Ectodermal cell (in vitro differentiated cells): ENCODE data around the gene PCIF1. TPM values are rescaled to one million over a fixed set of nuclear protein-coding genes. Genes with fewer than 3 reads are reported as not detected.

Source experiments
- H3K27ac ChIP-seq: 2 replicates; pipeline ENCODE4 v1.7.0; 2013; ENCODE audit warnings: mild to moderate bottlenecking, low read depth, low read length; ENCODE audit not compliant: insufficient read depth, poor library complexity, severe bottlenecking
- H3K27me3 ChIP-seq: 2 replicates; pipeline ENCODE4 v1.7.0; 2013; ENCODE audit warnings: mild to moderate bottlenecking, low read length; ENCODE audit not compliant: insufficient read depth, control insufficient read depth, poor library complexity, severe bottlenecking
- H3K36me3 ChIP-seq: one replicate; pipeline ENCODE4 v1.7.0; 2013; ENCODE audit warnings: low read length; ENCODE audit not compliant: control insufficient read depth, insufficient read depth
- H3K4me1 ChIP-seq: one replicate; pipeline ENCODE4 v1.7.0; 2013; ENCODE audit warnings: low read length; ENCODE audit not compliant: control insufficient read depth, insufficient read depth
- H3K4me3 ChIP-seq: 2 replicates; pipeline ENCODE4 v1.7.0; 2013; ENCODE audit warnings: low read depth, low read length, control low read depth; ENCODE audit not compliant: insufficient read depth
- H3K9me3 ChIP-seq: 2 replicates; pipeline ENCODE4 v1.7.0; 2013; ENCODE audit warnings: mild to moderate bottlenecking, low read length, moderate library complexity; ENCODE audit not compliant: control insufficient read depth
- WGBS, 2 experiments: methylation state at CpG; one replicate each; pipeline ENCODE4 v1.1.7; 2013; ENCODE audit warnings: missing lambda C conversion rate in 2 of 2; 5-methylcytosine and 5-hydroxymethylcytosine counted together
- polyA plus RNA-seq, 4 experiments: library from polyadenylated mRNA; stranded (reverse); fragments of 50-300 nt; gene quantifications; one replicate each; pipeline ENCODE4 v1.2.3, GENCODE V29; 2013

Gene PCIF1
- 38.1 TPM for polyA plus RNA-seq (2013, experiment 1 of 4)
- 35.4 TPM for polyA plus RNA-seq (2013, experiment 2 of 4)
- polyA plus RNA-seq (2013, experiment 3 of 4), result 34.6 TPM
- polyA plus RNA-seq (2013, experiment 4 of 4), result 35.5 TPM

- no peaks in the 10 kb centered on the region for H3K27me3 ChIP-seq
- H3K36me3 ChIP-seq, result peaks cover 12% of the 10 kb centered on the region
- peak within 1 kb of the TSS; percentile 100 for H3K27ac ChIP-seq
- peak within 1 kb of the TSS; percentile 72 for H3K4me3 ChIP-seq
- 0% methylated on average over 102 of the region's 102 CpGs for whole genome bisulfite sequencing, 2 experiments
- no peaks in the 10 kb centered on the region for H3K9me3 ChIP-seq
- no peaks in the 10 kb centered on the region for H3K4me1 ChIP-seq
These were observed at the start of gene PCIF1 for GRCh38 chr20:45934586-45935415. Gene PCIF1 (plus strand): TSS chr20:45934683. CDS start chr20:45939000, 4,317 bp downstream.

- Histone ChIP-seq H3K36me3 (peaks cover 16% of the 10 kb centered on the region), H3K27ac (no peak overlapping the region), H3K9me3 (no peaks in the 10 kb centered on the region), H3K4me3 (no peak overlapping the region), H3K4me1 (peaks cover 8% of the 10 kb centered on the region), H3K27me3 (peaks cover 14% of the 10 kb centered on the region)
- WGBS, 2 experiments, result 92 to 94% methylated on average over 18 to 19 of the region's 19 CpGs
These were observed 47.7 kb upstream of the PCIF1 start for GRCh38 chr20:45886590-45887345.

GRCh38 chr20:45887346-45887715 lies 47.2 kb upstream of the PCIF1 start, which contains the start of gene SPATA25:
Gene SPATA25 (minus strand): TSS chr20:45887622. CDS start chr20:45887590, 32 bp downstream.
- Histone ChIP-seq H3K9me3 (no peaks in the 10 kb centered on the region), H3K36me3 (peaks cover 16% of the 10 kb centered on the region), H3K4me1 (peaks cover 9% of the 10 kb centered on the region), H3K27ac (no peak within 1 kb of the TSS), H3K27me3 (peaks cover 14% of the 10 kb centered on the region), H3K4me3 (no peak within 1 kb of the TSS)
- 89 to 93% methylated on average over 8 of the region's 8 CpGs for WGBS, 2 experiments

- Histone ChIP-seq H3K27ac (no peak overlapping the region), H3K27me3 (peaks cover 14% of the 10 kb centered on the region), H3K4me1 (peaks cover 12% of the 10 kb centered on the region), H3K36me3 (peaks cover 3% of the 10 kb centered on the region), H3K9me3 (no peaks in the 10 kb centered on the region), H3K4me3 (no peak overlapping the region)
- WGBS, 2 experiments, result 94 to 95% methylated on average over 3 of the region's 3 CpGs
These were observed 45.8 kb upstream of the PCIF1 start for GRCh38 chr20:45888681-45889080.

- Histone ChIP-seq H3K27me3 (peaks cover 14% of the 10 kb centered on the region), H3K9me3 (no peaks in the 10 kb centered on the region), H3K27ac (no peak overlapping the region), H3K4me1 (peaks cover 20% of the 10 kb centered on the region), H3K36me3 (no peaks in the 10 kb centered on the region), H3K4me3 (peak overlapping the region; percentile 64)
- 3 to 4% methylated on average over 79 of the region's 79 CpGs for WGBS, 2 experiments
These were observed 44.2 kb upstream of the PCIF1 start for GRCh38 chr20:45890077-45890984.

GRCh38 chr20:45890985-45891983 lies 43.2 kb upstream of the PCIF1 start, which contains the start of the genes CTSA and NEURL2:
Gene CTSA (plus strand): TSS chr20:45891335. CDS start chr20:45891569, 234 bp downstream.
Gene NEURL2 (minus strand): TSS chr20:45891208. CDS start chr20:45890991, 217 bp downstream.
- Histone ChIP-seq H3K4me3 (peak within 1 kb of the TSS; percentile 64), H3K36me3 (no peaks in the 10 kb centered on the region), H3K9me3 (no peaks in the 10 kb centered on the region), H3K27me3 (peaks cover 14% of the 10 kb centered on the region), H3K4me1 (peaks cover 20% of the 10 kb centered on the region), H3K27ac (no peak within 1 kb of the TSS)
- WGBS, 2 experiments, result 3% methylated on average over 78 of the region's 78 CpGs

GRCh38 chr20:45892049-45892825 lies 42.2 kb upstream of the PCIF1 start:
- H3K27me3 ChIP-seq, result peaks cover 14% of the 10 kb centered on the region
- WGBS, 2 experiments, result 88 to 91% methylated on average over 9 of the region's 9 CpGs
- H3K4me3 ChIP-seq, result peak overlapping the region; percentile 64
- H3K4me1 ChIP-seq, result peaks cover 20% of the 10 kb centered on the region
- H3K27ac ChIP-seq, result no peak overlapping the region
- no peaks in the 10 kb centered on the region for H3K36me3 ChIP-seq
- H3K9me3 ChIP-seq, result no peaks in the 10 kb centered on the region

- WGBS, 2 experiments, result 95 to 98% methylated on average over 4 of the region's 4 CpGs
- Histone ChIP-seq H3K27me3 (peaks cover 14% of the 10 kb centered on the region), H3K9me3 (no peaks in the 10 kb centered on the region), H3K4me1 (peaks cover 20% of the 10 kb centered on the region), H3K27ac (no peak overlapping the region), H3K36me3 (no peaks in the 10 kb centered on the region), H3K4me3 (no peak overlapping the region)
These were observed 41.5 kb upstream of the PCIF1 start for GRCh38 chr20:45892828-45893500.
